SK-N-MC (cell line): ENCODE results near the gene PCNX3.

Experiments used
- EZH2 ChIP-seq: fragments of 200-600 bp; sonication (generic); IDR thresholded peaks from one replicate; pipeline ENCODE4 v1.6.1; 2017; ENCODE audit warnings: antibody characterized with exemption
- FOXP2 ChIP-seq: optimal IDR thresholded peaks from 2 replicates; pipeline ENCODE3; 2011; ENCODE audit warnings: mild to moderate bottlenecking, moderate library complexity; ENCODE audit not compliant: insufficient read depth; ENCODE audit errors: extremely low read length, control extremely low read depth
- POLR2AphosphoS5 ChIP-seq: IDR thresholded peaks from 2 replicates; pipeline ENCODE4 v1.6.1; 2012; ENCODE audit warnings: mild to moderate bottlenecking, low read depth, low read length, borderline replicate concordance

- no peak for TF ChIP-seq EZH2
- no peak for TF ChIP-seq POLR2AphosphoS5
- TF ChIP-seq FOXP2 = no peak
Measured at GRCh38 chr11:65571940-65572339, 43.6 kb upstream of the PCNX3 start.
